Astrocyte (in vitro differentiated cells and primary cell): Measurements from ENCODE around the gene DAPP1.

Experiments used
- EZH2 ChIP-seq: IDR thresholded peaks from 2 replicates; pipeline ENCODE4 v1.6.1; 2012; ENCODE audit warnings: mild to moderate bottlenecking, low read length, inconsistent platforms; ENCODE audit not compliant: insufficient read depth
- TF ChIP-seq, protein P1 (sequence below): IDR thresholded peaks from 2 replicates; pipeline ENCODE4 v1.5.1; 2011; ENCODE audit warnings: low read depth, mild to moderate bottlenecking, inconsistent platforms, low read length, moderate library complexity; ENCODE audit not compliant: insufficient read depth

- no peak for TF ChIP-seq EZH2
- TF ChIP-seq, protein P1, sequence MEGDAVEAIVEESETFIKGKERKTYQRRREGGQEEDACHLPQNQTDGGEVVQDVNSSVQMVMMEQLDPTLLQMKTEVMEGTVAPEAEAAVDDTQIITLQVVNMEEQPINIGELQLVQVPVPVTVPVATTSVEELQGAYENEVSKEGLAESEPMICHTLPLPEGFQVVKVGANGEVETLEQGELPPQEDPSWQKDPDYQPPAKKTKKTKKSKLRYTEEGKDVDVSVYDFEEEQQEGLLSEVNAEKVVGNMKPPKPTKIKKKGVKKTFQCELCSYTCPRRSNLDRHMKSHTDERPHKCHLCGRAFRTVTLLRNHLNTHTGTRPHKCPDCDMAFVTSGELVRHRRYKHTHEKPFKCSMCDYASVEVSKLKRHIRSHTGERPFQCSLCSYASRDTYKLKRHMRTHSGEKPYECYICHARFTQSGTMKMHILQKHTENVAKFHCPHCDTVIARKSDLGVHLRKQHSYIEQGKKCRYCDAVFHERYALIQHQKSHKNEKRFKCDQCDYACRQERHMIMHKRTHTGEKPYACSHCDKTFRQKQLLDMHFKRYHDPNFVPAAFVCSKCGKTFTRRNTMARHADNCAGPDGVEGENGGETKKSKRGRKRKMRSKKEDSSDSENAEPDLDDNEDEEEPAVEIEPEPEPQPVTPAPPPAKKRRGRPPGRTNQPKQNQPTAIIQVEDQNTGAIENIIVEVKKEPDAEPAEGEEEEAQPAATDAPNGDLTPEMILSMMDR = no peak
Observed at GRCh38 chr4:99821918-99822503, 5.4 kb downstream of the DAPP1 start.
